HFF-Myc (cell line): ENCODE measurements around the gene P4HA3.

Experiments
- DNase-seq: peaks from one replicate; pipeline ENCODE4 v3.0.0-alpha.2; 2011; ENCODE audit warnings: low read depth; ENCODE audit errors: extremely low read depth
- H3K4me3 ChIP-seq: replicated peaks from 2 replicates; pipeline ENCODE4 v1.5.1; 2011; ENCODE audit warnings: low read depth, mild to moderate bottlenecking, control low read depth, low read length
- CTCF ChIP-seq: IDR thresholded peaks from 2 replicates; pipeline ENCODE4 v1.5.1; 2012; ENCODE audit warnings: mild to moderate bottlenecking, low read depth, low read length, control low read depth; ENCODE audit errors: missing control alignments

Gene P4HA3

GRCh38 chr11:74299015-74299414, 12.4 kb downstream of the P4HA3 start:
- H3K4me3 ChIP-seq: no peak overlapping the region
- no peak for DNase-seq

GRCh38 chr11:74297484-74297883, 14.0 kb downstream of the P4HA3 start:
- no peak overlapping the region for H3K4me3 ChIP-seq
- no peak for TF ChIP-seq CTCF
- no peak for DNase-seq

More at GRCh38 chr11:74299015-74299414, 12.4 kb downstream of the P4HA3 start:
- no peak for TF ChIP-seq CTCF

- no peak overlapping the region for H3K4me3 ChIP-seq
- no peak for DNase-seq
- no peak for TF ChIP-seq CTCF
Observed at GRCh38 chr11:74288911-74289310, 22.5 kb downstream of the P4HA3 start.

GRCh38 chr11:74288161-74288560, 23.3 kb downstream of the P4HA3 start:
- H3K4me3 ChIP-seq: no peak overlapping the region
- DNase-seq: peak; percentile 59

GRCh38 chr11:74284466-74284865, 27.0 kb downstream of the P4HA3 start:
- no peak for DNase-seq
- no peak overlapping the region for H3K4me3 ChIP-seq
- TF ChIP-seq CTCF: no peak

More at GRCh38 chr11:74288161-74288560, 23.3 kb downstream of the P4HA3 start:
- no peak for TF ChIP-seq CTCF

- no peak for DNase-seq
- H3K4me3 ChIP-seq: no peak overlapping the region
- TF ChIP-seq CTCF: no peak
Observed at GRCh38 chr11:74283580-74284180, 27.8 kb downstream of the P4HA3 start.

GRCh38 chr11:74282914-74283371, 28.5 kb downstream of the P4HA3 start:
- no peak for DNase-seq
- no peak overlapping the region for H3K4me3 ChIP-seq
- no peak for TF ChIP-seq CTCF
